Adrenal gland (tissue), 12 donors: ENCODE data around the gene SUN2. TPM values are rescaled to one million over a fixed set of nuclear protein-coding genes. Genes with fewer than 3 reads are reported as not detected.
A peak's percentile ranks its signal among the peaks of the same experiment; 100 is the strongest.

Experiments
- DNase-seq, 7 donors: peaks; one replicate each; pipeline ENCODE4 v3.0.0-alpha.2; 2019 to 2020
- H3K27ac ChIP-seq, 5 donors: fragments of 200-600 bp; sonication (generic) in 4 of 5; 1 replicate in 3 of 5; 2 replicates in 2 of 5; pipeline versions ENCODE4 v1.5.1 to v1.8.0; 2016 to 2020; ENCODE audit warnings: mild to moderate bottlenecking in 1 of 5
- H3K27me3 ChIP-seq: fragments of 200-600 bp; 2 replicates; pipeline ENCODE4 v1.8.0; 2021
- H3K36me3 ChIP-seq, 2 donors: fragments of 200-600 bp; replicated peaks in 1 of 2; 1 replicate in 1 of 2; 2 replicates in 1 of 2; pipeline versions ENCODE4 v1.5.1 to v1.8.0; 2018 to 2022
- H3K4me1 ChIP-seq, 2 donors: fragments of 200-600 bp; replicated peaks in 1 of 2; 1 replicate in 1 of 2; 2 replicates in 1 of 2; pipeline versions ENCODE4 v1.5.1 to v1.8.0; 2018 to 2021
- H3K4me3 ChIP-seq, 4 donors: fragments of 200-600 bp; sonication (generic) in 3 of 4; one replicate each; pipeline ENCODE4 v1.5.1; 2016 to 2018
- H3K9me3 ChIP-seq, 3 donors: fragments of 200-600 bp; sonication (generic) in 1 of 3; replicated peaks in 1 of 3; 1 replicate in 2 of 3; 2 replicates in 1 of 3; pipeline versions ENCODE4 v1.5.1 to v1.8.0; 2016 to 2021
- POLR2A ChIP-seq, 2 donors: fragments of 450-650 bp; IDR thresholded peaks; one replicate each; pipeline ENCODE4 v1.6.1; 2017; ENCODE audit warnings: antibody characterized with exemption in 2 of 2, mild to moderate bottlenecking in 2 of 2, moderate library complexity in 1 of 2
- WGBS, 4 donors: extraction: QIAGEN DNeasy Blood & Tissue Kit in 2 of 4; methylation state at CpG; one replicate each; pipeline versions ENCODE4 v1.1.5 to v1.1.7; 2013 to 2017; 5-methylcytosine and 5-hydroxymethylcytosine counted together
- intact Hi-C, 2 donors: fragments of 100-400 bp; cut with DNase I; formaldehyde crosslinking; loops; one replicate each; pipeline versions ENCODE4 v1.14.1 to v1.15.0; 2022 to 2023
- polyA plus RNA-seq, 3 donors: library from polyadenylated mRNA; stranded (reverse); fragments of 200-250 nt in 2 of 3; fragments of 350-450 nt in 1 of 3; fragmentation: Illumina TruSeq in 1 of 3; extraction: RNeasy Lipid Tissue Mini Kit (QIAGEN cat#74804) in 1 of 3; gene quantifications; one replicate each; pipeline ENCODE4 v1.2.3, GENCODE V29; 2013 to 2014
- total RNA-seq, 9 donors: library from RNA; depleted of rRNA in 4 of 9; stranded (reverse); fragments of >200 nt in 4 of 9; fragments of 120-200 nt in 1 of 9; fragmentation: NEBNext Ultra II Directional in 1 of 9; extraction: Animal tissue kit (Norgen Biotek cat#: 25700) in 1 of 9; gene quantifications; one replicate each; pipeline versions ENCODE4 v1.1.0 to v1.2.4, GENCODE V29; 2013 to 2023
- TF ChIP-seq, protein P1 (sequence below), 6 experiments: fragments of 450-650 bp in 4 of 6; fragments of 200-600 bp in 2 of 6; sonication (generic) in 1 of 6; IDR thresholded peaks; 1 replicate in 5 of 6; 2 replicates in 1 of 6; pipeline versions ENCODE4 v1.5.1 to v1.8.0; 2016 to 2021; ENCODE audit warnings: antibody characterized with exemption in 6 of 6, mild to moderate bottlenecking in 2 of 6, moderate library complexity in 1 of 6
- donor health status: healthy with polysubstance abuse.
- donor health status: Bipolar disorder and iron deficiency.
- donor health status: DM: yes; HTN: yes; CAD: no.
- donor health status: DM: no; HTN: no; CAD: no.
- donor health status: DM: no; HTN: no; CAD: no.
- donor health status: DM: yes; HTN: yes; CAD: no.

The SUN2 gene
- total and polyA plus RNA-seq, 12 donors = 13.0 to 196 (median 86.9) TPM

DNA sequence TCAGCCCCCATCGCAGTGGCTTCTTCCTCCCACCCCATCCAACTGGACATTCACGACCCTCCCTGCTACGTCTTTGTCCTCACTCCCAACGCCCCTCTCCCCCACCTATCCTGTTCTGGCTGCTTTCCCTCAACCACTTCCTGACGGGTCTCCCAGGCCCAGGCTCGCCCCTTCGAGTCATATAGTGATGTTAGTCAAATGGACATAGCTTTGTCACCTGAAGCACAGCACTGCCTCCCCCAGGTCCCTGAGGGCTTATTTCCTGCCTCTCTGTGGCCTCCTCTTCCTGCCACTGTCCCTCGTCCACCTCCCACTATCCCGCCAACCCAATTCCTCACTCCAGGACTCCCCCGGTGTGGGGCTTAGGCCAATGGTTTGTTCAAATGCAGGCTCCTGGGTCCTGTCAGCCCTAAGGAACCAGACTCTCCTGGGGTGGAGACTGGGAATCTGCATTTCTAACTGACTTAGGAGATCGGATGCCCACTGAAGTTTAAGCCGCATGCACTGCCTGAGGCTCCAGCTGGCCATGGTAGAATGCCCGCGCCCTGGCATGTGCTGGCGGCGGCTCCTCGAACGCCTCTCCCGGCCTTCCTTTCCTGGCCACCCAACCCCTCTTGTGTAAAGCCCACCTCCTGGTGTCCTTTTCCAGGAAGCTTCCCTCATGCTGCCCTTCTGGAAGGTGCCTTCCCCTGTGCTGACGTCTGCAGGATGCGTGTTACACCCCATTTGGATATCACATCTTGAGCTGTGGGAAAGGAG, 18.3 kb downstream of the SUN2 start:
- Histone ChIP-seq H3K36me3 (peaks cover 0 to 75% of the 10 kb centered on the region in 2 donors), H3K4me1 (peaks cover 18 to 19% of the 10 kb centered on the region in 2 donors), H3K9me3 (no peaks in the 10 kb centered on the region), H3K27ac (no peak overlapping the region), H3K4me3 (no peak overlapping the region), H3K27me3 (no peaks in the 10 kb centered on the region)
- TF ChIP-seq POLR2A (IDR thresholded peaks at IDR 0.05) = no peak
- TF ChIP-seq, protein P1, sequence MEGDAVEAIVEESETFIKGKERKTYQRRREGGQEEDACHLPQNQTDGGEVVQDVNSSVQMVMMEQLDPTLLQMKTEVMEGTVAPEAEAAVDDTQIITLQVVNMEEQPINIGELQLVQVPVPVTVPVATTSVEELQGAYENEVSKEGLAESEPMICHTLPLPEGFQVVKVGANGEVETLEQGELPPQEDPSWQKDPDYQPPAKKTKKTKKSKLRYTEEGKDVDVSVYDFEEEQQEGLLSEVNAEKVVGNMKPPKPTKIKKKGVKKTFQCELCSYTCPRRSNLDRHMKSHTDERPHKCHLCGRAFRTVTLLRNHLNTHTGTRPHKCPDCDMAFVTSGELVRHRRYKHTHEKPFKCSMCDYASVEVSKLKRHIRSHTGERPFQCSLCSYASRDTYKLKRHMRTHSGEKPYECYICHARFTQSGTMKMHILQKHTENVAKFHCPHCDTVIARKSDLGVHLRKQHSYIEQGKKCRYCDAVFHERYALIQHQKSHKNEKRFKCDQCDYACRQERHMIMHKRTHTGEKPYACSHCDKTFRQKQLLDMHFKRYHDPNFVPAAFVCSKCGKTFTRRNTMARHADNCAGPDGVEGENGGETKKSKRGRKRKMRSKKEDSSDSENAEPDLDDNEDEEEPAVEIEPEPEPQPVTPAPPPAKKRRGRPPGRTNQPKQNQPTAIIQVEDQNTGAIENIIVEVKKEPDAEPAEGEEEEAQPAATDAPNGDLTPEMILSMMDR (IDR thresholded peaks at IDR 0.05) = no peak
- WGBS, 4 donors = 80 to 89% (median 85%) methylated on average over 10 to 21 of the region's 21 CpGs
- no peak for DNase-seq
- intact Hi-C loops = no loop called here

DNA sequence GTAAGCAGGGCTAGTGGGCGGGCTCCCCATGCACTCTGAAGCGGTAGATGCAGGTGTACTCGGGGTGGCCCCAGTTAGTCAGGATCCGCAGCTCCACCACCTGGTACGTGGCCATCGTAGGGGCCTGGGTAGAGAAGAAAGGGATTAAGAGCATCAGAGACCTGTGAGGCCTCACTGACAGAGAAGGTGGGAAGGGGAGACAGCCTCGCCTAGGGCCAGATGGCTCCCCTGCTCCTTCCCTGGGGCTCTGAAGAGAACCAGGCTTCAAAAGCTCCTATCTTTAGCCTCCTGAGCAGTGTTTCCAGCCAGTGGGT, 19.6 kb downstream of the SUN2 start:
- Histone ChIP-seq H3K4me1 (peaks cover 18 to 19% of the 10 kb centered on the region in 2 donors), H3K27ac (no peak overlapping the region), H3K4me3 (no peak overlapping the region), H3K27me3 (no peaks in the 10 kb centered on the region), H3K9me3 (no peaks in the 10 kb centered on the region), H3K36me3 (peaks cover 0 to 74% of the 10 kb centered on the region in 2 donors)
- intact Hi-C loops = no loop called here
- WGBS, 4 donors = 83 to 94% (median 88%) methylated on average over 6 to 7 of the region's 7 CpGs
- TF ChIP-seq, protein P1 (IDR thresholded peaks at IDR 0.05) = no peak
- TF ChIP-seq POLR2A (IDR thresholded peaks at IDR 0.05) = no peak
- DNase-seq = no peak

DNA sequence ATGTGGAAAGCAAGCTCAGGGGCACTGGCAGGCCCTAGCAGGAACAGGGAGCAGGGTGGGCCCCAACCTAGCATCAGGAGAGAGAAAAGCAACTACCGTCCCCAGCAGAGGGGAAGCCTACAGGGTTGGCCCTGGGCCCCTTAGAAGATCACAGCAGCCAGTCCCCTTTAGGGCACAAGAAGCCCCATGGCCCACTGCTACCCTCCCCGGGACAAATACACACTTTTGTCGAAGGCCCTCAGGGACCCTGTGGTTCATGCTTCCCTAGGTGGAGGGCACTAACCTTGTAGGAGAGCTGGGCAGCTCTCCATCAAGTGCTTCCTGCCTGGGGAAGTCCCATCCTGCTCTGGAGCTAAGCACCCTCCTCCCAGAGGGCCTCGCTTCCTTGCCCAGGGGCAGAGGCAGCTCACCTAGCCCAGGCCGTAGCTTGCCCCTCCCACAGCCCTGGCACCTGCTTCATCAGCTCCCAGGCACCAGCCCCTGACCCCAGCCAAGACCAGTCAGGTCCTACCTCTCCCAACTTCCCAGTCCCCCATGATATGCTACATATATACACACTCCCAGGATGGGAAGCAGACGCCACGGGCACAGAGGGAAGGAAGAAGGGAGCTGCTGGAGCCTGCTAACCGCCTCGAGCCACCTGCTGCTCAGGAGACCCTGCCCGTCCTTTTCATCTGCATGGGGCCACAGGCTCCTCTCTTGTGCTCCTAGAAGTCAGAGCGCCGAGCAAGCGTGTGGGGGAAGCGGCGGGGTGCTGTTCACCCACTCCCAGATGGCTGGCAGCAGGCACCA, 20.1 kb downstream of the SUN2 start:
- peaks cover 0 to 74% of the 10 kb centered on the region in 2 donors for H3K36me3 ChIP-seq
- TF ChIP-seq, protein P1 (IDR thresholded peaks at IDR 0.05) = no peak
- TF ChIP-seq POLR2A (IDR thresholded peaks at IDR 0.05) = no peak
- peaks cover 18 to 19% of the 10 kb centered on the region in 2 donors for H3K4me1 ChIP-seq
- peak overlapping the region in 1 of 5 donors; percentile 29 for H3K27ac ChIP-seq
- WGBS, 4 donors = 84 to 95% (median 87%) methylated on average over 12 to 15 of the region's 15 CpGs
- DNase-seq = no peak
- no peak overlapping the region for H3K4me3 ChIP-seq
- H3K27me3 ChIP-seq = no peaks in the 10 kb centered on the region
- H3K9me3 ChIP-seq = no peaks in the 10 kb centered on the region
- intact Hi-C loops = no loop called here

DNA sequence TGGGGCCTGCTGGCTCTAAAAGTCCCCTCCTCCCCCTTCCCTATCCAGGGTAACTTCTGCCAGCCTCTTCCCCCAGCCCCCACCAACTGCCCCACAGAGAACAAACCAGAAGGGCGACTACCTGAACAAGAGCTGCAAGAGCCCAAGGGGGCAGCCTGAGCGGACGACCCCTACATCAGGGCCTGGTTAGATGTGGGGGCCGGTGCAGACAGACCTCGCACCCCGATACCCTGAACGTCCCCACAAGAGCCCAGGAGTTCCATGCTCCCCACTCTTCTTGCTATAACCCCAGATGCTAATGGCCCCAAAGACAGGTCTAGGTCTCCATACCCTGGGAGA, 20.7 kb downstream of the SUN2 start:
- H3K9me3 ChIP-seq = no peaks in the 10 kb centered on the region
- no peak for DNase-seq
- intact Hi-C loops = no loop called here
- peaks cover 18 to 19% of the 10 kb centered on the region in 2 donors for H3K4me1 ChIP-seq
- 86 to 100% (median 95%) methylated on average over 4 to 7 of the region's 7 CpGs for WGBS, 4 donors
- H3K4me3 ChIP-seq = no peak overlapping the region
- H3K36me3 ChIP-seq = peaks cover 0 to 74% of the 10 kb centered on the region in 2 donors
- TF ChIP-seq, protein P1 (IDR thresholded peaks at IDR 0.05) = no peak
- TF ChIP-seq POLR2A (IDR thresholded peaks at IDR 0.05) = no peak
- H3K27ac ChIP-seq = peak overlapping the region in 1 of 5 donors; percentile 83
- no peaks in the 10 kb centered on the region for H3K27me3 ChIP-seq
